Large intestine (tissue), 3 donors: Measurements from ENCODE around the gene LTO1. TPM values are rescaled to one million over a fixed set of nuclear protein-coding genes. Genes with fewer than 3 reads are reported as not detected.

Experiments
- DNase-seq, 2 donors: peaks; one replicate each; pipeline versions ENCODE4 v3.0.0 to v3.0.0-alpha.2; 2013
- H3K27ac ChIP-seq: one replicate; pipeline ENCODE4 v1.5.1; 2013; ENCODE audit warnings: low read length
- H3K27me3 ChIP-seq: 2 replicates; pipeline ENCODE4 v1.6.1; 2013; ENCODE audit warnings: low read length; ENCODE audit not compliant: control insufficient read depth, insufficient read depth
- H3K36me3 ChIP-seq: 2 replicates; pipeline ENCODE4 v1.6.1; 2013; ENCODE audit warnings: low read length; ENCODE audit not compliant: control insufficient read depth, insufficient read depth
- H3K4me1 ChIP-seq: one replicate; pipeline ENCODE4 v1.6.1; 2013; ENCODE audit warnings: low read length; ENCODE audit not compliant: control insufficient read depth, insufficient read depth
- H3K4me3 ChIP-seq: one replicate; pipeline ENCODE4 v1.5.1; 2013; ENCODE audit warnings: low read length
- H3K9me3 ChIP-seq: one replicate; pipeline ENCODE4 v1.6.1; 2013; ENCODE audit warnings: mild to moderate bottlenecking, low read depth, low read length, moderate library complexity; ENCODE audit not compliant: control insufficient read depth
- WGBS: methylation state at CpG from one replicate; pipeline ENCODE4 v1.1.5; 2013; ENCODE audit warnings: low lambda C conversion rate; ENCODE audit not compliant: insufficient coverage; 5-methylcytosine and 5-hydroxymethylcytosine counted together
- polyA plus RNA-seq: library from polyadenylated mRNA; unstranded; fragments of 120-200 nt; gene quantifications from one replicate; pipeline ENCODE4 v1.2.1, GENCODE V29; 2013

The LTO1 gene
- polyA plus RNA-seq, 1 donor, result 24.1 TPM

DNA sequence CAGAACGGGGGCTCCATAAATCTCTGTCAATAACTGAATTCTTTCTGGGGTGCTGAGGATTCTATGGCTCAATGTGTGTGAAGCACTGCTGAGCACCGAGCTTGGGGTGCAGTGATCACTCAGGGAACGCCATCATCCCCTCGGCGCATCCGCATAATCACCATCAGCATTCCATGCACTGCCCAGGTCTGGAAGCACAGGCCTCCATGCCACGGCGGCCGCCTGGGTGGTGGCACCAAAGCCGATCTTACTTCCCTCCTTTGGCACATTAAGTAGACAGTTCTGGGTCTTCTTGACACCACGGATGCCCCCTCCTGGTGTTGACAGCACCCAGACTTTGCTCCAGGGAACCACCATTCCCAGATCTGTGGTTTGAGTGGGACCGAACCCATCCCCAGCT, 15.6 kb downstream of the LTO1 start:
- Histone ChIP-seq H3K9me3 (peaks cover 2% of the 10 kb centered on the region), H3K4me1 (peaks cover 10% of the 10 kb centered on the region), H3K27ac (no peak overlapping the region), H3K4me3 (no peak overlapping the region), H3K27me3 (no peaks in the 10 kb centered on the region), H3K36me3 (peaks cover 7% of the 10 kb centered on the region)
- DNase-seq, result no peak
- no CpG with 5 or more reads among the region's 12 CpGs for WGBS

DNA sequence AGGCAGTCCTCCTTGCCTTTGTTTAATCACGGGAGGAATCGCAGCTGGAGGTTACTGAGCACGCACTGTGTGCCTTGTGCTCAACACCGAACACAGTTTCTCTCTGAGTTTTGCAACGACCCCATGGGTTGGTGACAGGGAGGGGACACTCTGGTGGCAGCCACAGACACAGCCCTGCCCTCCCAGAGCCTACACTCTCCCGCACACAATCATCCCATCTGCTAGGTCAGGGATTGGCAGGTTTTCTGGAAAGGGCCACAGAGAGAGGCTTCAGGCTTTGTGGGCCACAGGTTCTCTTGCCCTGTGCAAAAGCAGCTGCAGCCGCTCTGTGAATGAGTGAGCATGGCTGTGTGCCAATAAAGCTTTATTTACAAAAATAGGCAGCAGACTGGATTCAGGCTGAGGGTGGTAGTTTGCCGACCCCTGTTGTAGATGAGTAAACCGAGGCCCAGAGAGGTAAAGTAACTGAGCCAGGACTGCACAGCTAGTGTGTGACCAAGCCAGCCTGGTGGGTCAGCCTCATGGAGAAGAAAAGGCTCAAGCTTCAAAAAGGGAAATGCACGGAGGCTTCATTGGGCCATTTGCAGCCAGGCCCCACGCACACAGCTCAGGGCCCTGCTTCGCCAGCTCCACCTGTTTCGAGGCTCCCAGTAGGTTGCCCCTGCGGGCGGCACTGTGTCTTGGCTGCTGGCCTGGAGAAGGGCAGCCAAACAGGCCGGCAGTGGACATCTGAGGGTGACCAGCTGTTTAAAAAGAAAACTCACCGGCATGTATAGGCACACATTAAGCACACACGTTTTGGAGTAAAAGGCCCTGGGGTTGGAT, 16.3 kb downstream of the LTO1 start:
- no peak overlapping the region for H3K4me3 ChIP-seq
- no peak for DNase-seq
- peaks cover 6% of the 10 kb centered on the region for H3K9me3 ChIP-seq
- peaks cover 13% of the 10 kb centered on the region for H3K4me1 ChIP-seq
- peaks cover 7% of the 10 kb centered on the region for H3K36me3 ChIP-seq
- H3K27ac ChIP-seq, result no peak overlapping the region
- no CpG with 5 or more reads among the region's 18 CpGs for WGBS
- H3K27me3 ChIP-seq, result no peaks in the 10 kb centered on the region

DNA sequence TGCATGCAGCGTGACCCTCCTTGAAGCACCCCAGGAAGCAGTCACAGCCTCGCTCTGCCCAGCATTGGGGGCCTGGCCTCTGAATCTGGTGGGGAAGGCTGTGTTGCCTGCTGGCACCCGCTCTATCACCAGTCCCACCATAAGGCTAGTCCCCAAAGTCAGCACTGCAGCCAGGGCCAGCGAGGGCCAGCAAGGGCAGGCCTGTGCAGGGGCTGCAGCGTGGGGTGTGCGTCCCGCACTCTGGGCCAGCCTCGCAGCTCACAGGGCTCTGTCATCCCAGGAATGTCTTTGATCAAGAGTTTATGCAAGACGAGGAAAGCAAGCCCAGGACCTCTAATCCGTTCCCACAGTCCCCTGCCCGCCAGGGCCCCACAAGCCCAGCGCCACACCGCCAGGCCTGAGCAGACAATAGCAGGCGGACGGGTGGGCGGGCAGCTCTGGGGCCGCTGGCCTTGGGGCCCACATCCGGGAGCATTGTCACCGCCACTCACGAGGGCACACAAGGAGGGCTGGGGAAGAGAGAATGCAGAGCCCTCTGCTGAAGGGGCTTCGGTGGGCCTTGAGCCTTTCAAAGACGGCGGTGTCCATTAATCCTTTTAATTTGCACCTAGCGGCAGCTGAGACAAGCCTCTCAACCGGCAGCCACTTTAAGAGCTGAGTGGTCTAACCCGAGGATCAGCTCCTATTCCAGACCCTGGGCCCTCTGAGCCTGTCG, 17.1 kb downstream of the LTO1 start:
- Histone ChIP-seq H3K4me3 (no peak overlapping the region), H3K27me3 (no peaks in the 10 kb centered on the region), H3K36me3 (peaks cover 11% of the 10 kb centered on the region), H3K4me1 (peaks cover 13% of the 10 kb centered on the region), H3K9me3 (peaks cover 12% of the 10 kb centered on the region), H3K27ac (no peak overlapping the region)
- WGBS, result no CpG with 5 or more reads among the region's 27 CpGs
- DNase-seq, result no peak

DNA sequence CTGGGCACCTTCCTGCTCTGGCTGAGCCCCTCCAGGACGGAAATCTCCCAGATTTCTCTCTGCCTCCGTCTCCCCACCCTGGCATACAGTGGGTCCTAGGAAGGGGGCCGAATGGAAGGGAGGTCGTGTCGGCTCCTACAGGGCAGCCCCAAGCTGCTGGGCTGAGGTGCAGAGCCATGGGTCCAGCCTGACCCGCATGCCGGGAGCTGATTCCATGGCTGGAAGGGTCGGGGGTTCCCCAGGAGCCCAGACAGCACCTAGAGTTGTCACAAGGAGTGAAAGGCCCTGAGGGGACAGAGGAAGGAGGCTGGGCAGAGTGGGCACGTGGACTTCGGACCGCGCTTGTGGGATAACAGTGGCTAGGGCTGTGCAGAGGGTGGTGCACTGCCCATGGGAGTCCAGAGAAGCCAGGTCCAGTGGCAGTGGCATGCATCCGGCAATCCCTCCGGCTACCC, 17.7 kb downstream of the LTO1 start:
- DNase-seq, result no peak
- Histone ChIP-seq H3K36me3 (peaks cover 11% of the 10 kb centered on the region), H3K9me3 (peaks cover 18% of the 10 kb centered on the region), H3K27me3 (no peaks in the 10 kb centered on the region), H3K27ac (no peak overlapping the region), H3K4me1 (peaks cover 13% of the 10 kb centered on the region), H3K4me3 (no peak overlapping the region)
- no CpG with 5 or more reads among the region's 14 CpGs for WGBS

DNA sequence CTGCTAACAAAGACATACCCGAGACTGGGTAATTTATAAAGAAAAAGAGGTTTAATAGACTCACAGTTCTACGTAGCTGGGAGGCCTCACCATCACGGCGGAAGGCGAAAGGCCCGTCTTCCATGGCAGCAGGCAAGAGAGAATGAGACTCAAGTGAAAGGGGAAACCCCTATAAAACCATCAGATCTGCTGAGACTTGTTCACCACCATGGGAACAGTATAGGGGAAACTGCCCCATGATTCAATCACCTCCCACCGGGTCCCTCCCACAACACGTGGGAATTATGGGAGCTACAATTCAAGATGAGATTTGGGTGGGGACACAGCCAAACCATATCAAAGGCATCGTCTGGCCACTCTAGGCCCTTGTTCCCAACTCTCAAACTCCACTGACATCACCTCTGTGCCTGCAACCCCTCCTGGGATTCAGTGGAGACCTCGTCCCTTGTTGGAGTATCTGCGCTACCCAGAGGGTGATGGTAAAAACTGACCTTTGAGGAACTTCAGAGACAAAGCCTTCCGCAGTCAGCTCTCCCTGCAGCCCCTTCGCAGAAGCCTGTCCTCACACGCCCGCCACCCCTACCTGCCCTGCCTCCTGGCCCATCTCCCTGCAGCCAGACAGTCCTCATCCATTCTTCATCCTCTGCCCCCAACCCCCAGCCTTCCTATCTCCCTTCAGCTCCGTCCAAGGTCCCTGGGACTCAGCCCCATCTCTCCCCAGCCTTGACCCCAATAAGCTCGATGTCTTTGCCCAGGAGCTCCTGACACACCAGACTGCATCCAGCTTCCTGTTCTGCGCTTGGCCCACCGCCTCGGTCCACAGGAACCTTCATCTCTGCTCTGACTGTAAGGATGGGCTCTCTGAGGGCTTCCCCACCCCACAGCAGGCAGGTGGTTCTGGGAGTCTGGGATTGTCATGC, 18.4 kb downstream of the LTO1 start:
- Histone ChIP-seq H3K4me1 (peaks cover 13% of the 10 kb centered on the region), H3K27ac (no peak overlapping the region), H3K9me3 (peaks cover 25% of the 10 kb centered on the region), H3K36me3 (peaks cover 15% of the 10 kb centered on the region), H3K4me3 (no peak overlapping the region), H3K27me3 (no peaks in the 10 kb centered on the region)
- no peak for DNase-seq
- no CpG with 5 or more reads among the region's 20 CpGs for WGBS

DNA sequence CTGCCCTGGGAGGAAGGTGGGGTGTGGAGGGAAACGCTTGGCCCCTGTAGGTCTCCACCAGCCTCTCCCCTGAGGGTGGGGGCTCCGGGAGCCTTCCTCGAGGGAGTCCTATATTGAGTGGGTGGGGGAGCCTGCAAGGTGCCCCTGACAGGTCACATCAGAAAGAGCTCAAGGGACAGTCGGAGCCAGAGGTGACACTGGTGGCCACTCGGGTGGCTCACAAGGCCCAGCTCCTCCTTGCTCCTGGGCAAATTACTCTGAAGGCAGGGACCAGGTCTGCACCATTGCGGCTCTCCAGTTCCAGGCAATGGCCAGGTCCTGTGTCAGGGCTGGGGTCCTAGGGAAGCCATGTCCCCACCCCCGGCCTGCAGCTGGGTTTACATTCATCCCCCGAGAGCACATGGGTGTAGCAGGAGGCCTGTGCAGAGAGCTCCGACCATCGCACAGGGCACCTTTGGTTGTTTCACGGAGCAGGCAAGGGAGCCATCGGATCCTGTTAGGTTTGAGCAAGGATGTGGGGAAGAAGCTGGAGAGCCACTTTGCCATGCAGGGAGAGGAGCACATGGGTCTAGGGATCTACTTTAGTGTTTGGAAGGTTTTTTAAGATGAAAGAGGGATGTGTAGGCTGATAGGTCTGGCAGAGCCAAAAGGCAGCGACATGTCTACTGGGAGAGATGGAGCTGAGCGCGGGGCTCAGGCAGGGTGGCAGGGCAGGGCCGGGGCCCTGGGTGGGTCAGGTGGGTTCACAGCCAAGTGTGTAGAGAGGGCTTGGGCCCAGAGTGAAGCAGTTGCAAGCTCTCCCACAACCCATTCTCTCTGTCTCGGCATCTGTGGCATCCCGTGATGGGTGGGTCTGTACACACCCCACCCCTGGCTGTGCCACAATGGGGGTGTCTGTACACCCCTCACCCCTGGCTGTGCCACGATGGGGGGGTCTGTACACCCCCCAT, 19.4 kb downstream of the LTO1 start:
- H3K4me3 ChIP-seq, result no peak overlapping the region
- peaks cover 24% of the 10 kb centered on the region for H3K36me3 ChIP-seq
- WGBS, result 100% methylated on average over 1 of the region's 19 CpGs
- H3K27me3 ChIP-seq, result no peaks in the 10 kb centered on the region
- H3K4me1 ChIP-seq, result peaks cover 13% of the 10 kb centered on the region
- H3K9me3 ChIP-seq, result peaks cover 32% of the 10 kb centered on the region
- no peak overlapping the region for H3K27ac ChIP-seq
- no peak for DNase-seq

DNA sequence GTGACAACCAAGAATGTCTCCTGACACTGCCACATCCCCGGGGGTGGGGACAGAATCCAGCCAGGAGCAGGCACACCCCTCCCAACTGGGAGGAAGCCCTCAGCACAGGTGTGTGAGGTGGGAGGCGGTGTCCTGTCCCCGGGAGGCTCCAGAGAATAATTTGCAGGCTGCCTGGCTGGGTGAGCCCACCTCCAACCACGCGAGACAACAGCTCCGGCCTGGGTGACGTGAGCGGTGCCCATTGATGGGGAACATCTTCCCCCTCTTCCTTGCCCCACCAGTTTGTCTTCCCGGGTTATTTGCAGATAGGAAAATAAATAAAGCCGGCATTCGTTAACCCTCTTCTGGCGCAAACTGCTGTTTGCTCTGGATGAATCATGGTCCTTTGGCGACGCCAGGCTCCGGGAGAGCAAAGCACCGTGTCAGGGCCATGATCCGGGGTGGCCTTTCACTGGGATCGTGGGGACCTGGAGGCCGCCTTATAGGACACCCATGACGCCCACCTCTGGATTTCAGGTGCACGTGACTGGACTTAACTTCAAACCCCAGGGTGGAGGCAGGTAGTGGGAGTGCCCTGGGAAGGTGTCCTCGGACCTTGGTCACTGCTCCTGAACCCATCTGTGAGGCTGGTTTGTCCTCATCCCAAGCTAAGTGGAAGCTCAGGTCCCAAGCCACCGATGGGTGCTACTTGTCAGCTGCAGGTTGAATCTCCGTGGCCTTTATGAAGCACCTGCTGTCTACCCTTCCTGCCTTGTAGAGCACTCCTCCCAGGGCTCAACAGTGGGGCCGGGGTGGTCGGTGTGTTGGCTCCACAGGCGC, 20.3 kb downstream of the LTO1 start:
- no peak overlapping the region for H3K27ac ChIP-seq
- no peaks in the 10 kb centered on the region for H3K27me3 ChIP-seq
- DNase-seq, result peak in 1 of 2 donors; percentile 56
- no CpG with 5 or more reads among the region's 27 CpGs for WGBS
- H3K36me3 ChIP-seq, result peaks cover 33% of the 10 kb centered on the region
- H3K4me1 ChIP-seq, result peaks cover 13% of the 10 kb centered on the region
- H3K4me3 ChIP-seq, result no peak overlapping the region
- peaks cover 32% of the 10 kb centered on the region for H3K9me3 ChIP-seq

DNA sequence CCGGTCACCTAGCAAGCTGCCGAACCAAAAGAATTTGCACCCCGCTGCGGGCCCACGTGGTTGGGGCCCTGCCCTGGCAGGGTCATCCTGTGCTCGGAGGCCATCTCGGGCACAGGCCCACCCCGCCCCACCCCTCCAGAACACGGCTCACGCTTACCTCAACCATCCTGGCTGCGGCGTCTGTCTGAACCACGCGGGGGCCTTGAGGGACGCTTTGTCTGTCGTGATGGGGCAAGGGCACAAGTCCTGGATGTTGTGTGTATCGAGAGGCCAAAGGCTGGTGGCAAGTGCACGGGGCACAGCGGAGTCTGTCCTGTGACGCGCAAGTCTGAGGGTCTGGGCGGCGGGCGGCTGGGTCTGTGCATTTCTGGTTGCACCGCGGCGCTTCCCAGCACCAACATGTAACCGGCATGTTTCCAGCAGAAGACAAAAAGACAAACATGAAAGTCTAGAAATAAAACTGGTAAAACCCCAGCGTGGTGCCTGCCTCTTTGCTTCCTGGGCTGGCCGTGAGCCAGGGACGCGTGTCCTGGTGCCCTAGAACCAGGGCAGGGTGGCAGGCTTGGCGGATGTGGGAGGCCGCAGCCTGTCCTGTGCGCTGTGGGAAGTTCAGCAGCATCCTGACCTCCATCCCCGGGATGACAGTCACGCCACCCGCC, 21.0 kb downstream of the LTO1 start:
- peaks cover 13% of the 10 kb centered on the region for H3K4me1 ChIP-seq
- no peak for DNase-seq
- no peak overlapping the region for H3K4me3 ChIP-seq
- peaks cover 32% of the 10 kb centered on the region for H3K9me3 ChIP-seq
- H3K27ac ChIP-seq, result no peak overlapping the region
- no CpG with 5 or more reads among the region's 38 CpGs for WGBS
- peaks cover 40% of the 10 kb centered on the region for H3K36me3 ChIP-seq
- no peaks in the 10 kb centered on the region for H3K27me3 ChIP-seq
